GM20431 (cell line): ENCODE measurements around the gene MAP4.

Experiments used
- in situ Hi-C: fragments of 300-500 bp; cut with MseI, MboI; formaldehyde crosslinking; loops from one replicate; pipeline ENCODE4 v1.15.0; 2020; ENCODE audit warnings: low sequenced_read_pairs; ENCODE audit not compliant: unreplicated experiment

MAP4 gene

GRCh38 chr3:47849186-47849698, 167.0 kb downstream of the MAP4 start:
- in situ Hi-C loops, result loop anchor here (25.0 kb wide), 1 partner anchor 313 kb away; no protein-coding TSS in a partner anchor

- in situ Hi-C loops, result loop anchor here (25.0 kb wide), 1 partner anchor 314 kb away; no protein-coding TSS in a partner anchor
Observed at GRCh38 chr3:47848599-47849117, 167.6 kb downstream of the MAP4 start.

- in situ Hi-C loops, result loop anchor here (25.0 kb wide), 1 partner anchor 314 kb away; no protein-coding TSS in a partner anchor
Observed at GRCh38 chr3:47847801-47848518, 168.3 kb downstream of the MAP4 start.

GRCh38 chr3:47847260-47847659, 169.0 kb downstream of the MAP4 start:
- in situ Hi-C loops, result loop anchor here (25.0 kb wide), 1 partner anchor 315 kb away; no protein-coding TSS in a partner anchor

- in situ Hi-C loops, result loop anchor here (25.0 kb wide), 1 partner anchor 315 kb away; no protein-coding TSS in a partner anchor
Observed at GRCh38 chr3:47846880-47847248, 169.4 kb downstream of the MAP4 start.

- in situ Hi-C loops, result loop anchor here (25.0 kb wide), 1 partner anchor 316 kb away; no protein-coding TSS in a partner anchor
Observed at GRCh38 chr3:47846186-47846879, 169.9 kb downstream of the MAP4 start.

- in situ Hi-C loops, result loop anchor here (25.0 kb wide), 1 partner anchor 320 kb away; no protein-coding TSS in a partner anchor
Observed at GRCh38 chr3:47841786-47842349, 174.3 kb downstream of the MAP4 start.

- in situ Hi-C loops, result loop anchor here (10.0 to 25.0 kb wide), 2 partner anchors 156 to 324 kb away; no protein-coding TSS in a partner anchor
Observed at GRCh38 chr3:47838503-47838902, 177.7 kb downstream of the MAP4 start.

GRCh38 chr3:47836986-47837385, 179.2 kb downstream of the MAP4 start:
- in situ Hi-C loops, result loop anchor here (10.0 to 25.0 kb wide), 2 partner anchors 158 to 325 kb away; no protein-coding TSS in a partner anchor

- in situ Hi-C loops, result loop anchor here (25.0 kb wide), 1 partner anchor 333 kb away; no protein-coding TSS in a partner anchor
Observed at GRCh38 chr3:47829482-47829881, 186.7 kb downstream of the MAP4 start.

GRCh38 chr3:47825590-47825989, 190.6 kb downstream of the MAP4 start:
- in situ Hi-C loops, result loop anchor here (25.0 kb wide), 1 partner anchor 337 kb away; no protein-coding TSS in a partner anchor

GRCh38 chr3:47824541-47825473, 191.4 kb downstream of the MAP4 start:
- in situ Hi-C loops, result loop anchor here (25.0 kb wide), 1 partner anchor 337 kb away; no protein-coding TSS in a partner anchor

- in situ Hi-C loops, result no loop called here
Observed at GRCh38 chr3:47817609-47818008, 198.6 kb downstream of the MAP4 start.

- in situ Hi-C loops, result no loop called here
Observed at GRCh38 chr3:47813551-47814177, 202.6 kb downstream of the MAP4 start.

- in situ Hi-C loops, result no loop called here
Observed at GRCh38 chr3:47804577-47804976, 211.6 kb downstream of the MAP4 start.

GRCh38 chr3:47803480-47804025, 212.7 kb downstream of the MAP4 start:
- in situ Hi-C loops, result no loop called here

GRCh38 chr3:47802734-47803479, 213.3 kb downstream of the MAP4 start, which contains the start of gene DHX30:
TSS of gene DHX30 (plus strand) at chr3:47803138. CDS start at chr3:47810684, 7,546 bp downstream.
- in situ Hi-C loops, result no loop called here
